ENCODE data around the gene ARHGAP42.

DNA sequence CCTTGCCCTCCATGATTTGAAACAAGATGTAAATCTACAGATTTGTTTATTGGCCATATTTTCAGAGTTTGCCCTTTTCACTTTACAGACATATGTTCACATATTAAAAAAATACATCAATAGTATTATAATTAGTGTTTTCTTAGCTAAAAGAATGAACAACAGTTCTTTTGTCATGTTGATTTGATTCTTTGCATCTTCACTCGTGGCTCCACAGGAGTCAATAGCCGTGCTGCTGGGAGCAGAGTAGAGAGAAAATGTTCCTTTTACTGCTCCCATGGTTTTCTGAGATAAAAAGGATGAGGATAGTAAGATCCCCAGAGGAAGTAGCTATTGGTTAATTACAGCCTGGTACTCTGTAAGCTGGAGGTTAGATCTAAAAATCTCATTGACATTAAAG is 291.4 kb downstream of the ARHGAP42 start:
- TF ChIP-seq, protein P1, sequence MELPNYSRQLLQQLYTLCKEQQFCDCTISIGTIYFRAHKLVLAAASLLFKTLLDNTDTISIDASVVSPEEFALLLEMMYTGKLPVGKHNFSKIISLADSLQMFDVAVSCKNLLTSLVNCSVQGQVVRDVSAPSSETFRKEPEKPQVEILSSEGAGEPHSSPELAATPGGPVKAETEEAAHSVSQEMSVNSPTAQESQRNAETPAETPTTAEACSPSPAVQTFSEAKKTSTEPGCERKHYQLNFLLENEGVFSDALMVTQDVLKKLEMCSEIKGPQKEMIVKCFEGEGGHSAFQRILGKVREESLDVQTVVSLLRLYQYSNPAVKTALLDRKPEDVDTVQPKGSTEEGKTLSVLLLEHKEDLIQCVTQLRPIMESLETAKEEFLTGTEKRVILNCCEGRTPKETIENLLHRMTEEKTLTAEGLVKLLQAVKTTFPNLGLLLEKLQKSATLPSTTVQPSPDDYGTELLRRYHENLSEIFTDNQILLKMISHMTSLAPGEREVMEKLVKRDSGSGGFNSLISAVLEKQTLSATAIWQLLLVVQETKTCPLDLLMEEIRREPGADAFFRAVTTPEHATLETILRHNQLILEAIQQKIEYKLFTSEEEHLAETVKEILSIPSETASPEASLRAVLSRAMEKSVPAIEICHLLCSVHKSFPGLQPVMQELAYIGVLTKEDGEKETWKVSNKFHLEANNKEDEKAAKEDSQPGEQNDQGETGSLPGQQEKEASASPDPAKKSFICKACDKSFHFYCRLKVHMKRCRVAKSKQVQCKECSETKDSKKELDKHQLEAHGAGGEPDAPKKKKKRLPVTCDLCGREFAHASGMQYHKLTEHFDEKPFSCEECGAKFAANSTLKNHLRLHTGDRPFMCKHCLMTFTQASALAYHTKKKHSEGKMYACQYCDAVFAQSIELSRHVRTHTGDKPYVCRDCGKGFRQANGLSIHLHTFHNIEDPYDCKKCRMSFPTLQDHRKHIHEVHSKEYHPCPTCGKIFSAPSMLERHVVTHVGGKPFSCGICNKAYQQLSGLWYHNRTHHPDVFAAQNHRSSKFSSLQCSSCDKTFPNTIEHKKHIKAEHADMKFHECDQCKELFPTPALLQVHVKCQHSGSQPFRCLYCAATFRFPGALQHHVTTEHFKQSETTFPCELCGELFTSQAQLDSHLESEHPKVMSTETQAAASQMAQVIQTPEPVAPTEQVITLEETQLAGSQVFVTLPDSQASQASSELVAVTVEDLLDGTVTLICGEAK (IDR thresholded peaks at IDR 0.05; ENCODE audit: borderline replicate concordance), result no peak
- TF ChIP-seq, protein P2, sequence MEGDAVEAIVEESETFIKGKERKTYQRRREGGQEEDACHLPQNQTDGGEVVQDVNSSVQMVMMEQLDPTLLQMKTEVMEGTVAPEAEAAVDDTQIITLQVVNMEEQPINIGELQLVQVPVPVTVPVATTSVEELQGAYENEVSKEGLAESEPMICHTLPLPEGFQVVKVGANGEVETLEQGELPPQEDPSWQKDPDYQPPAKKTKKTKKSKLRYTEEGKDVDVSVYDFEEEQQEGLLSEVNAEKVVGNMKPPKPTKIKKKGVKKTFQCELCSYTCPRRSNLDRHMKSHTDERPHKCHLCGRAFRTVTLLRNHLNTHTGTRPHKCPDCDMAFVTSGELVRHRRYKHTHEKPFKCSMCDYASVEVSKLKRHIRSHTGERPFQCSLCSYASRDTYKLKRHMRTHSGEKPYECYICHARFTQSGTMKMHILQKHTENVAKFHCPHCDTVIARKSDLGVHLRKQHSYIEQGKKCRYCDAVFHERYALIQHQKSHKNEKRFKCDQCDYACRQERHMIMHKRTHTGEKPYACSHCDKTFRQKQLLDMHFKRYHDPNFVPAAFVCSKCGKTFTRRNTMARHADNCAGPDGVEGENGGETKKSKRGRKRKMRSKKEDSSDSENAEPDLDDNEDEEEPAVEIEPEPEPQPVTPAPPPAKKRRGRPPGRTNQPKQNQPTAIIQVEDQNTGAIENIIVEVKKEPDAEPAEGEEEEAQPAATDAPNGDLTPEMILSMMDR (IDR thresholded peaks at IDR 0.05 in 2 of 3, conservative IDR thresholded peaks at IDR 0.05 in 1 of 3; ENCODE audit: control insufficient read depth in 2 of 3, extremely low read depth in 1 of 3, insufficient read depth in 1 of 3, low read depth in 3 of 3, low read length in 3 of 3), result no peak
- TF ChIP-seq RAD21 (IDR thresholded peaks at IDR 0.05; ENCODE audit: insufficient read depth, low read depth, low read length) (no peak), SUPT20H (IDR thresholded peaks at IDR 0.05; ENCODE audit: borderline replicate concordance, control insufficient read depth, low read depth, low read length) (no peak), NRF1 (conservative IDR thresholded peaks at IDR 0.05; ENCODE audit: low read depth, low read length) (no peak), HDGF (IDR thresholded peaks at IDR 0.05) (no peak), POLR2A (IDR thresholded peaks at IDR 0.05; ENCODE audit: low read depth, low read length) (no peak), DPF2 (IDR thresholded peaks at IDR 0.05) (no peak), EP300 (IDR thresholded peaks at IDR 0.05; ENCODE audit: borderline replicate concordance in 1 of 2, control insufficient read depth in 1 of 2, low read depth in 2 of 2, low read length in 2 of 2) (no peak), SREBF2 (IDR thresholded peaks at IDR 0.05; ENCODE audit: low read length) (no peak), BMI1 (IDR thresholded peaks at IDR 0.05; ENCODE audit: borderline replicate concordance) (no peak), FOXM1 (IDR thresholded peaks at IDR 0.05; ENCODE audit: low read depth, low read length) (no peak)
- TF ChIP-seq, protein P3, sequence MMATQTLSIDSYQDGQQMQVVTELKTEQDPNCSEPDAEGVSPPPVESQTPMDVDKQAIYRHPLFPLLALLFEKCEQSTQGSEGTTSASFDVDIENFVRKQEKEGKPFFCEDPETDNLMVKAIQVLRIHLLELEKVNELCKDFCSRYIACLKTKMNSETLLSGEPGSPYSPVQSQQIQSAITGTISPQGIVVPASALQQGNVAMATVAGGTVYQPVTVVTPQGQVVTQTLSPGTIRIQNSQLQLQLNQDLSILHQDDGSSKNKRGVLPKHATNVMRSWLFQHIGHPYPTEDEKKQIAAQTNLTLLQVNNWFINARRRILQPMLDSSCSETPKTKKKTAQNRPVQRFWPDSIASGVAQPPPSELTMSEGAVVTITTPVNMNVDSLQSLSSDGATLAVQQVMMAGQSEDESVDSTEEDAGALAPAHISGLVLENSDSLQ (IDR thresholded peaks at IDR 0.05), result no peak
- TF ChIP-seq, protein P4, sequence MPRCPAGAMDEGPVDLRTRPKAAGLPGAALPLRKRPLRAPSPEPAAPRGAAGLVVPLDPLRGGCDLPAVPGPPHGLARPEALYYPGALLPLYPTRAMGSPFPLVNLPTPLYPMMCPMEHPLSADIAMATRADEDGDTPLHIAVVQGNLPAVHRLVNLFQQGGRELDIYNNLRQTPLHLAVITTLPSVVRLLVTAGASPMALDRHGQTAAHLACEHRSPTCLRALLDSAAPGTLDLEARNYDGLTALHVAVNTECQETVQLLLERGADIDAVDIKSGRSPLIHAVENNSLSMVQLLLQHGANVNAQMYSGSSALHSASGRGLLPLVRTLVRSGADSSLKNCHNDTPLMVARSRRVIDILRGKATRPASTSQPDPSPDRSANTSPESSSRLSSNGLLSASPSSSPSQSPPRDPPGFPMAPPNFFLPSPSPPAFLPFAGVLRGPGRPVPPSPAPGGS (IDR thresholded peaks at IDR 0.05; ENCODE audit: borderline replicate concordance, insufficient read depth, low read depth, low read length, poor library complexity, severe bottlenecking), result no peak

Measured in GM12878 (cell line).